ENCODE data around the gene CPEB1.

Gene CPEB1

GRCh38 chr15:82680200-82681102 lies 33.3 kb upstream of the CPEB1 start:
- no peak for DNase-seq (ENCODE audit: low read depth)
- H3K4me3 ChIP-seq (ENCODE audit: low read depth, low read length), result no peak overlapping the region
- TF ChIP-seq CTCF (IDR thresholded peaks at IDR 0.05; ENCODE audit: low read depth, low read length) (no peak), MYC (IDR thresholded peaks at IDR 0.05; ENCODE audit: low read depth, low read length) (no peak), MAX (IDR thresholded peaks at IDR 0.05; ENCODE audit: low read depth, low read length) (no peak)

- DNase-seq (ENCODE audit: low read depth), result no peak
- no peak overlapping the region for H3K4me3 ChIP-seq (ENCODE audit: low read depth, low read length)
- TF ChIP-seq POLR2A (IDR thresholded peaks at IDR 0.05; ENCODE audit: extremely low read depth, insufficient read length) (no peak), CTCF (IDR thresholded peaks at IDR 0.05; ENCODE audit: low read depth, low read length) (no peak), MYC (IDR thresholded peaks at IDR 0.05; ENCODE audit: low read depth, low read length) (no peak), MAX (IDR thresholded peaks at IDR 0.05; ENCODE audit: low read depth, low read length) (no peak)
These were observed 32.5 kb upstream of the CPEB1 start for GRCh38 chr15:82679626-82680199.

- no peak overlapping the region for H3K4me3 ChIP-seq (ENCODE audit: low read depth, low read length)
- no peak for TF ChIP-seq MAX (IDR thresholded peaks at IDR 0.05; ENCODE audit: low read depth, low read length)
- TF ChIP-seq CTCF (IDR thresholded peaks at IDR 0.05; ENCODE audit: low read depth, low read length), result no peak
- no peak for TF ChIP-seq MYC (IDR thresholded peaks at IDR 0.05; ENCODE audit: low read depth, low read length)
- TF ChIP-seq POLR2A (IDR thresholded peaks at IDR 0.05; ENCODE audit: extremely low read depth, insufficient read length), result no peak
- no peak for DNase-seq (ENCODE audit: low read depth)
These were observed 30.7 kb upstream of the CPEB1 start for GRCh38 chr15:82677720-82678323.

GRCh38 chr15:82674873-82675272 lies 27.7 kb upstream of the CPEB1 start:
- no peak overlapping the region for H3K4me3 ChIP-seq (ENCODE audit: low read depth, low read length)
- TF ChIP-seq POLR2A (IDR thresholded peaks at IDR 0.05; ENCODE audit: extremely low read depth, insufficient read length), result no peak
- no peak for TF ChIP-seq CTCF (IDR thresholded peaks at IDR 0.05; ENCODE audit: low read depth, low read length)
- no peak for TF ChIP-seq MAX (IDR thresholded peaks at IDR 0.05; ENCODE audit: low read depth, low read length)
- TF ChIP-seq MYC (IDR thresholded peaks at IDR 0.05; ENCODE audit: low read depth, low read length), result no peak
- DNase-seq (ENCODE audit: low read depth), result no peak

GRCh38 chr15:82670699-82671098 lies 23.5 kb upstream of the CPEB1 start:
- TF ChIP-seq MAX (IDR thresholded peaks at IDR 0.05; ENCODE audit: low read depth, low read length) (no peak), POLR2A (IDR thresholded peaks at IDR 0.05; ENCODE audit: extremely low read depth, insufficient read length) (no peak), MYC (IDR thresholded peaks at IDR 0.05; ENCODE audit: low read depth, low read length) (no peak), CTCF (IDR thresholded peaks at IDR 0.05; ENCODE audit: low read depth, low read length) (no peak)
- no peak for DNase-seq (ENCODE audit: low read depth)
- H3K4me3 ChIP-seq (ENCODE audit: low read depth, low read length), result no peak overlapping the region

All from NB4 (cell line).